NCI-H2029 treated with DMSO at 0.1 percent for 48 hours (cell line): ENCODE measurements around the gene SUSD6.
"Not testable (repeated sequence)": the region's sequence is repeated elsewhere in the genome, so short reads cannot be mapped to it uniquely, and the experiment has no call there.

ENCODE experiments used
- DNase-seq: peaks from one replicate; lab custom pipeline; 2025; lab: John Stamatoyannopoulos, UW

Gene SUSD6

DNA sequence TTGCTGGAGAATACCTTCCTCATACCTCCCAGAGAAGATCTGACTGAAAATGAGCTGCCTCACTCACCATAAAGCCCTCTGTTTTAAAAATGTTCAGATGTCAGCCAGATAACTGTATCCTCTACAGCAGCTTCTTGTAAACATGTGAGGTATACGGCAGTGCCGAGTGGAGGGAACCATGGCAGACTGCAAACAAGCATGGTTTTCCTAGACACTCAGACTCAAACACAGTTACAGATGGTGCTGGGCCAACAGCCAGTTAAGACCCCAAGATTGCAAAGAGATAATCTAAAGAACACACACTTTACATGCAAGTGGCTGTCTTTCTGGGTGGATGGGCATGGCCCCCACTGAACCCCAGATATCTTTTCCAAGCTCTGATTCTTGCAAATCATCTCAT, 20.1 kb upstream of the SUSD6 start:
- DNase-seq = no peak

DNA sequence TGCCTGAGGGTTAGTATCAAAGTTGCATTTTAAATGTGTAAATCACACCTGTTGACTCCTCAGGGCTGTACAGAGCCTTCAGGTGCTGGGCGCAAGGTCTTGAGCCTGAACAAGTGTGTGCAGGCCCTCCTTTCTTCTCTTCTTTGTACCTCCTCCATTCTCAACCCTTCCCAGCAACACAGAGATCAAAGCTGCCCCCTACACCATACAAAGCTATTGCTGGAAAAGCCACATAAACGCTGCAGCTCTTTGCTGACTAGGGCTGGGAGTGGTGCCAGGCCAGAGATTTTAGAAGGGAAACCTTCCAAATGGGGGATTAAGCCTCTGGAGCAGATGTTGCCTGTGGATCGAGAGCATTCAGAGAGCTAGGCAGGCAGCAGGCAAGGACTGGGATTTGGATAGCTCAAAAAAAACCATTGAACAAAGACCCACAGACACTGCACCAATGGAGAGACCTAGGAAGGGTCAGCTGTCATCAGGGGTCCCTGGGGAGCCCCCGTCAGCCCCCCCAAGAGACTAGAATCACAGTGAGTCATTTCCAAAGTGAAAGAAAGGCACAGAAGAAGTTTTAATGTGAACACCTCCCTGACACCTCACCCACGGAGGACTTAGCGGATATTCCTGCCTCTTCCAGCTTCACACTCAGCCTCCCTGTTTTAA, 18.2 kb upstream of the SUSD6 start:
- DNase-seq = no peak

DNA sequence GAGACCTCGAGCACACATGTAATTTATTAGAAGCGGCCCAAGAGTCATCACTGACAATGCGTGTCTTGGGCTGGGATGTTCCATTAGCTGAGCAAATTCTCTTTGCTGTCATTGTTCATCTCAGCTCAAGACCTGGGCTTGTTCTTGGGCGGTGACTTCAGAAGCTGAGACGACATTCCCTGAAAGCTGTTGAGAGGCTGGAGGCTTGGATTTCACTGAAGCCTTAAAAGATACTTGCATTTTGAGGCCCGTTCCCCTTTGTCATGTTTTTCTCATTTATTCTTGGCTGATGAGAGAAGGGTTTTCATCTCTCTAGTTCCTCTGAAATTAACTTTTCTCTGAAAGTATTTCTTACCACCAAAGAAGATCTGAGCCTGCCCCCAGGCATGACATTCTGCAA, 16.6 kb upstream of the SUSD6 start:
- DNase-seq = no peak

DNA sequence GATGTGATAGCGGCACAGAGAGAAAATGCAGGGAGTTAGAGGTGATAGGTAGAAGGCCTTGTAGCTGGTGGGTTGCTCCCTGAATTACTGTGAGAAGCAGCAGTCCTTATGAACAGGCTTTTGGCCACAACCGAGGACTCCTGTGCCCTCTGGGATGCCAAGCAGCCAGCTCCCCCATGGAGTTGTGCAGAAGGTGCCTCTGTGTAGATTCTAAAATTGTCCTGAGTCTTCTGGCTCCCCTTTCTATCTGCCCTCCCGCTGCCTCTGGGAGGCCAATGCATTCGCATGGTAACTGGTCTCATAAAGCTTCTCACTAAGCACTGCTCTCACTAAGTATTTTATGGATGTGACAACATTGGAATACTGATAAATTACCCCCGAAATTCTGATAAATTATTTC, 16.1 kb upstream of the SUSD6 start:
- no peak for DNase-seq

DNA sequence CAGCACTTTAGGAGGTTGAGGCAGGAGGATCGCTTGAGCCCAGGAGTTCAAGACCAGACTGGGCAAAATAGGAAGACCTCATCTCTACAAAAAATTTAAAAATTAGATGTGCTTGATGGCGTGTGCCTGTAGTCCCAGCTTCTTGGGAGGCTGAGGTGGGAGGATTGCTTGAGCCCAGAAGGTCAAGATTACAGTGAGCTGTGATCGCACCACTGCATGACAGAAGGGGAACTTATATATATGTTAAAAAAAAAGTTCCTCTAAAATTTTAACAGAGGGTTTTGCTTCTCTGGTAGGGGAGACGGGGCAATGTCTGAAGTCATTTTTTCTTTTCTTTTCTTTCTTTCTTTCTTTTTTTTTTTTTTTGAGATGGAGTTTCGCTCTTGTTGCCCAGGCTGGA, 12.0 kb upstream of the SUSD6 start:
- DNase-seq = not testable (repeated sequence)

DNA sequence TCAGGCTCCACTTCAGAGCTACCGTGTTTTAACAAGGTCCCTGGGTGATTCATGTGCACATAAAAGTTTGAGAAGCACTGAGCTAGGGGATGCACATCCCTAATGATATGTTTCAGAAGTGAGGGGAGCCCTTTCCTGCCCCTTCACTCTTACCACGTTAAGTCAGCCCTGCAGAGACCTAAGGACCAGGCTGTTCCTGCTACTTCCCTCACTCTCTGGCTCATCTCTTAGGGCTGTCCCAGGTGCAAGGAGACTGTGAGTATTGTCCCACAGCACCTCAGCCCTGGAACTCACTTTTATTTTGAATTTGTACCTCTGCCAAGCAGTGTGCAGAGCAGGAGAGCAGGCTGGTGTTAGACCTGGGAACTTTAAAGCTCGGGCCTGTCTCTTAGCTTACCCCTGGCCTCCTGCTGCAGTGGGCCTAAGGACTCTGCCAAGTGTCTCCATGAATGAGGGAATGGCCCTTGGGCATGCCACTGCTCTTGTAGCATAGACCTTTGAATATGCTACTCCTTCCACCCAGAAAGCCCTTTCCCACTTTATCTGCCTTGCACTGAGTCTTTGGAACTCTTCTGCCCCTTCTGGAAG, 11.0 kb upstream of the SUSD6 start:
- DNase-seq = no peak

DNA sequence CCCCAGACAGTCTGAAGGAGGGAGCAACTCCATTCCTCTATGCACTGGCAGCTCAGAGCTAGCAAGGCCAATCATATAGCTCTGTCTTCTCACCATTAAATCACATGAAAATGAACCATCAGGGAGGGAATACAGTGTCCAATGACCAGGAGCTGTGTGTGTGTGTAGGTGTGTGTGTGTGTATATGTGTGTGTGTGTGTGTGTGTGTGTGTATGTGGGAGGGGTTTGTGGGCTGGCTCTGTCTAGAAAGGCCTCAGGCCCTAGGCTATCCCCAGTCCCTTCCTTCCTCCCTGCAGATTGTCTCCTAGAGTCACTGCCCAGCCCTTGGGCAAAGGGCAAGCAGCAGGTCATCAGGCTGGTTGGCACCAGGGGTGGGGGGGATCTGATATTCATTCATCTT, 5.7 kb upstream of the SUSD6 start:
- DNase-seq = no peak

DNA sequence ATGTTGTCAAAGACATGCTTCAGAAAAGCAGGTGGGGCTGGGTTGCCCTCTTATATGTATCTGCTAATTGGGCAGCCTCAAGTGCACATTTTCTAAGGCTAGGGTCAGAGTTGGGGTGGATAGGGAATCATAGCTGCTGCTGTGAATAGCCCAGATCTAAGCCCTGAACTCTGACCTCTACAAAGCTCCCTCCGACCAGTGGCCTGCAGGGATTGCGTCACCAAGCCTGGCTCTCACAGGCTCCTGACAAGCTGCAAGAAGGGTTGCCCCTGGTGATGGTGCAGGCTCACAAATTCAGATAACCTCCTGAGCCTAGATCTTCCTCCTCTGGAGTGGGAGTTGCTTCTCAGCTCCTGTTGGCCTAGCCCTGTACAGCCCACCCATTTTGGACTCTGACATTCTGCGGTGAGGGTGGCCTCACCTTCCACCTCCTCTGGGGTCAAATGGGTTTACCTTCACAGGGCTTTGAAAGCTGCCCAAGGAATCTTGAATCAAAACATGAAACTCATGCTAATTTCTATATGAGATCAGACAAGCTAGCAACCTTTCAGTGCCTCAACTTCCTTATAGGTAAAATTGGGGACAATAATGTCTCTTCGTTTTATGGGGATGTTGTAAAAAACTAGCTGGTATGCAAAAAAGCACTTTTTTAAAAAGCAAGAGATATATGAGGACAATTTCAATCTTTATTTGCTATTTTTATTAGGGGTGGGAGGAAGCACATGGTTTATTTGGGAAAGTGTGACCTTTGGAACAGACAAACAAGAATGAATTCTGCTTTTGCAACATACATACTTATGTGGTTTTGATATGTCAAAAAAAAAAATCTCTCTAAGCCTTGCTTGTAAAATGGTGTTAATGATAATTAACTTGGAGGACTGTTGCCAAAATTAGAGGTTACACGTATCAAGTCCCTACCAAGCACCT, 4.9 kb upstream of the SUSD6 start:
- no peak for DNase-seq

DNA sequence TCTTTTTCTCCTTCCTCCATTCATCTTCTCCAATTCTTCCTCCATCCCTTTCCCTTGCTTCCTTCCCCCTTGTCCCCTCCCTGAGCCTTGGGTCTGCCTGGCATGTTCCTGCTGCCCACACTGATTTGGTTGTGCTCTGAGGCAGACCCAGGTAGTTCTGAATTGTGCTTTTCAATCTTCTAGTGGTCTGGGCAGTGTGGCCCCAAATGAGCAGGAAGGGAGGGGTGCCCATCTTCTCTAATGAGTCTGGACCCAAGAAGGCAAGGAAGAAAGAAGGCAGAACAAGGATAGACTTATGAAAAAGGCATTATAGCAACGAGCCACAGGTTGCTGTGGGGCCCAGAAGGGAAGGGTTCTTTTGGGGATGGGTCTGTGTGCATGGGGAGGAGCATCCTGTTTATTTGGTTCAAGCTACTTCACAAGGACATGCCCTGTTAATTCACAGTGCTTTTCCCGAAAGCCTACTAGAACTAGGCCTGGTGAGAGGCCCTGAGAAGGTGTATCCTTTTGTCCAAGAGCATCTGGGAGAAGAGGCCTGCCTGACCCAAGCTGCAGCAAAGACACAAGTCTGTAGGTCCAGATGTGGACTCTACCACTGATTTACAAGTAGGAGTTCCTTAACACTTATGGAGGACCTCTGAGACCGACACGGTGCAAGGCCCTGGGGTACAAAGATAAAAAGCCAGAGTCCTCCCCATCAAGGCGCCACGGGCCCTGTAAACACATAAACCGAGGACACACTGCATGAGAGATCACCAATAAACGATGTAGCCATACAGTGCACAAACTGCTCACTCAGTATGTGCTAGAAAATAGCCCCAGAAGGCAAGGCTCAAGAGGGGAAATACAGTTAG, 1.1 kb upstream of the SUSD6 start:
- no peak for DNase-seq

DNA sequence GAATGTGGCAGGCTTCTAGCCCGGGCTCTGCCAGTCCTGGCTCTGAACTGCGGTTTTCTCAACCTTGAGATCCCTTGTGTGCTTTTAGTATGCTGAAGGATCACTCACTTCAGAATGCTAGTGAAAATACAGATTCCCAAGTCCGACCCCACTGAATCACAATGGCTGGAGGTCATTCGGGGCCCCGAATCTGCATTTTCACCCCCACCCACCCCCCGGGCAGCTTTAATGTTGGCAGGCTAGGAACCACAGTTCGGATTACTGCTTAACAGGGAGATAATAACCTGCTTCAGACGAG, 573 bp upstream of the SUSD6 start:
- DNase-seq = no peak

DNA sequence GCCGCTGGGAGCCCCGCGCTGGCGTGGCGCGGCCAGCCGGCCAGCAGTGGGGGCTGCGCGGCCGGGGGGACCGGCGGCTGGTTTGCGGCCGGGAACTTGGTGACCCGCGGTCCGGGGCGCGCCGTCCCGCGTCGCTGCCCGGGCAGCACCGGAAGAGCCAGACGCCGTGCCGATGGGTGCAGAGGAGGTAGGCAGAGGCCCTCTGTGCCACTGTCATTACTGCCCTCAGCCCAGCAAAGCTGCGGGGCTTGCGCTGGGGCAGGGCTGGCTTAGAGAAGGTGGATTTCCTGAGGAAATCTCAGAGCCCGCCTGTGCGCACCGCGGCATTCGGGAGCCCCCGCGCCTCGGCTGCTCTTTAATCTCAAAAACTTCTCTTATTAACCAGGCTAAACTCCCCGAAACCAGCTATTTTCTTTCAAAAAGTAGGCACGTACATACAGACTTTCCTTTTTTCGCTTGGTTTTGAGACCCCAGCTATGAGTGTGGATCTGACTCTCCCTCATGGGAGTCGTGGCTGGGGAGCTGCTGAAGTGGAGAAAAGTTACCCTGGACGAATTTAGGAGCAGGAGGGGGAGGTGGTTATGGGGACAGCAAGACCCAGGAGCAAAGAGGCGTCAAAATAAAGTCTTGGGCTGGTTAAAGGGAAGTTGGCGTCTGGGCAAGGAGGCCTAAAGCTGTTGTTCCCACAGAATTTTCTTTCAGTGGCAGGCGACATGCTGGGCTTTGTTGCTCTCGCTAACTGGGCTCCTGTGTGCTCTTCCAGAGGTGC, 802 bp downstream of the SUSD6 start:
- DNase-seq = no peak

DNA sequence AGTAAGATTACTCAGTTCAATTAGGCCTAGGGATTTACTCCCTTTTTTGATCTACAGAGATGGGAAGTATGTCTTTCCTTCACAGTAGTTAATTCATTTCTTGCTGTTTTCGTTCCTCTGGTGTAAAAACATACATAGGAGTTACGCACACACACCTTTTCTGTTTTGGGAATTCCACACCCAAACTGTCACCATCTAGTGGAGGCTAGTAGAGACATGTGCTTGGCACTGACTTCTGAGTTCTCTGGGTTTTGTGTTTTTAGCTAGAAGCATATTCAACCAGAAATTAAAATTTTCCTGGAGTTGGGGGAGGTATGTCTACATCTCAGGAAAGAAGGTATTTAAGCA, 1.4 kb downstream of the SUSD6 start:
- DNase-seq = no peak

DNA sequence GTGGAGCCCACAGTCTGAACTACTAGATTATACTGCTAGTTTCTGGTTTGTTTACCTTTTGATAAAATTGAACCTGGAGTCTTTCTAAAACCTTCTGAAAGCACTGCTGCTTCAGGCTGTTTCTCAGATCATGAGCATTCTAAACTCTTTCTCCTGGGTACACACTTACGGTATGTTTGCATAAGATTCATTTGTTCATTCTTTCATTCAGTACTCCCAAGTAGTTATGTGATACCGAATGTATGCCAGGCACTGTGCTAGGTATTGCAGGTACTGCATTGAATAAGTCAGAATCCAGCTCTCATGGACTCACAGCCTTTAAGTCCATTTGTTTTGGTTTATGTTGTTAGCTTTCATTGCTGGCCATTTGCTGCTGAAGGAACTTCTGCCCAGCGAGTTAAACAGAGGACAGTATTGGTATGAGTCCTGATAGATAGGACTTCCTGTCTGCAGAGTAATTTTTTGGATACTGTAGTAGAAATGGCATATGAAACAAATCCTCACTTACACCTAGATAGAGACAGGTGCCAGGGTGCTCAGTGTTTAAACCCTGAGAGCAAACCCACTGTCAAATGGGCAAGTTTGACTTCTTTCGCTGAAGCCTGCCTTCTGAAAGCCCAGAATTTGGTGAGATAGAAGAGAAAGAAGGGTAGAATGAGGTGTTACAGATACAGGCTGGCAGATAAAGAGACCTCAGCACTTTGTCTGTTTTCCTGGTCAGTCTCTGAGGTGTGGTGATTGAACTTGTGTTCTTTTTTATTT, 2.1 kb downstream of the SUSD6 start:
- DNase-seq = no peak

DNA sequence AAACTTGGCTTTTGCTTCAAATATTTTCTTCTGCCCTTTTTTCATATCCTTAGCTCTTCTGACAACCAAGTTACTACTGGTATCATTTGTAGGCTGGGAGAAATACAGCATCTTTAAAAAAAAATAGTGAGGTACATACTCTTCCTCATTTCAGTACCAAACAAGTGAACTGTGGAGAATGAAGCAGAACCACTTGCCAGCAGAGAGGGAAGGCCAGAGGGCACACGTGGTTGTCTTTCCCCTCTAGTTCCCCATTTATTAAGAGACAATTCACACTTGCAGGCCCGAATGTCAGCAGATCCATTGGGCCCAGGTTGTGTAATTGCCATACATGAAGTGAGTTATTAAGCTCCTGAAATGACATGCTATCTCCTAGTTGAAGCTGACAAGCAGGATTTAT, 3.2 kb downstream of the SUSD6 start:
- no peak for DNase-seq

DNA sequence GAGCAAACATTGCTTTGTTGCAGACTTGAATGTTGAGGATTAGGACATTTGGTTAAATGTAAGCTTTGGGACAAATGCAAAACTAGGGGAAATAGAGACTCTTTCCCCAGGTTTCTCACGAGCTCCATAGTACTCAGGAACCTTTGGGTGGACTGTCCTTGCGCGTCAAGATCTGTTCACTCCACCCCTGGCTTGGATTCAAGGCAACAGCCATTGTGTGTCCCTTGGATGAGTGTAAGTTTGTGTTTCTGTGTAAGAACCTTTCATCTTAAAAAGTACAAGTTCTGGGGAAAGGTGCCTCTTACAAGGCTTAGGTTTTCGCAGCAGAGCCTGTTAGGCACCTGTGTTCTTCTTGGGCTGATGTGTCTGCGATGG, 3.7 kb downstream of the SUSD6 start:
- DNase-seq = no peak

DNA sequence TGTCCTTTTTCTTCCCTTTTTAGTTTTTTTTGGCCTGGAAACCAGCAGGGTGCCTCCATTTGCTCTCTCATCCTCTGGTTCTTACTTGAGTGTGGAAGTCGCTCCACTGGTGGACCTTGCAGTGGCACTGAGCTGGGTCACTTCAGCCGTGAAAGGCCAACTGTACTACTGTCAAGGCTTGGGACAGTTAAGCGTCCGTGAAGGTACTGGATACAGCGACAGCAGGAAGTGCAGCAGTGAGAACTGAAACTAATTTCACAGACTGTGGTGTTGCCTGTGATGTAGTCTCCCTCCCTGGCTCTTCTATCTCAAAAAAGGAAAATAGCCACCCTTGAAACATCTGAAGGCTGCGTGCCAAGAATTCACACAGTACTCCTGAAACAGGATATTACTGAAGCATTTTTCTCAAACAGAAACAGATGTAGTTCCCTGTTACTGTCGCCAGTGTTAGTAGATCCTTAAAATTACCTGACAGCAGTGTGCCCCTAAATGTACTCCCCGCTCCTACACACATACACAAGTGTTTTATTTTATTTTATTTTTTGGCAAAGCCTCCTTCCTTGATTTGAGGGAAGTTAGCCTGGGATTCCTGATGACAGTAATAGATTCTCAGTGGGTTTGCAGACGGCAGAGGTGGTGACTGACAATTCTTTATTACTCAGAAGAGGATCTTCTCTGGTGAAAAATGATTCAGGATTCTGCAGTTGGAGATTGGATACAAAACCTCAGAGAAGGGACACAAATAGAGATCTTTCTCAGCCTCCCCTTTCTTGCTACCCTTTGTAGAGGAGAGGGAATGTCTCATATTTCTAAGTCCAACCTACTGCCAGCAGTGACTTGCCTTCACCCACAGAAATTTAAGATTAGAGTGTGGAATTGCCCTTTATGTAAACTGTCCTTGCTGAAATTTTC, 4.4 kb downstream of the SUSD6 start:
- DNase-seq = peak; percentile 52

DNA sequence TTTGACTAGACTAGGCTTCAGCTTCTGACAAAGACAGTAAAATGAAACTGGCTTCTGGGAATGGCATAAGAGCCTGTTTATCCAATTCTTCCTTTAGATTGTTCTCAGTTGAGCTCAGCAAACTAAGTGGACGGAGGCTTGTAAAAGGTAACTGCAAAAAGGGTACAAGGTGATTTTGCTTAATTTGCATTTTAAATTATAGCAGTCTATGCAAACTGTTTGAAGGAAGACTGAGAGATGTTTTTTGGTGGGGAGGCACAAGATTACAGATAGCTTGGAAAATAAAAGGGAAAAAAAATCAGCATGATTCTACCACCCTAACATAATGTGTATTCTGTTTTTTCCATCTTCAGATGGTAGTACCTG, 5.0 kb downstream of the SUSD6 start:
- no peak for DNase-seq

DNA sequence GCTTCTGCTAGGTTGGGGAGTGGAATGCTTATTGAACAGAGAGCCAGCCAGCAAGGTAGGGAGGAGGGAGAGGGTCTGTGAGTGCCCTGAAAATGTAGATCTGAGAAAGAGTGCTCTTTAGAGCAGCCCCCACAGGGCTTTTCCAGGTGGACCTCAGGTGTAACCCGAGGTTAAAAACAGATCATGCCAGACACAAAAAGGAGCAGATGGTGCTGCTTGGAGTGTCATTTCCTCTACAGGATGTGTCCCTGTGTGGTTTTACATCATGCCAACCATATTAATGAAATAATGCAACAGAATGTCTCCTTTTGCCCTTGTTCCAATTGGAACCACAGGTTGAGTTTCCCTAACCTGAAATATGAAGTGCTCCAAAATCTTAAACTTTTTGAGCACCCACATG, 6.4 kb downstream of the SUSD6 start:
- no peak for DNase-seq

DNA sequence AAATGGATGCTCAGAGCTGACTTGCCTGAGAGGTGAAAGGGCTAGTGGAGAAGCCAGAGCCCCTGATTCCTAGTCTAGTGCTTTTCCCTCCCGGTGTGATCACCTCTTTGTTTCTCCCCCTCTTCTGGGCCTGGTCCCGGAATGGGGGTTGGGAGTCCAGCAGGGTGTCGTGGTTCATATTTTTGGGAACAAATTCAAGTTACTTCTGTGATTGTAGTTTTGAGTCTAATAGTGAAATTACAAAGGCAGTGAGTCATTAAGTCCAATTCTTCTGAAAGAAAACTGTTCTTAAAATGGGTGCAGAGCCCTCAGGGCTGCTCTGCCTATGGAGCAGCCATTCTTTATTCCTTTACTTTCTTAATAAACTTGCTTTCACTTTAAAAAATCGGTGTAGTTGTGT, 7.6 kb downstream of the SUSD6 start:
- DNase-seq = no peak

DNA sequence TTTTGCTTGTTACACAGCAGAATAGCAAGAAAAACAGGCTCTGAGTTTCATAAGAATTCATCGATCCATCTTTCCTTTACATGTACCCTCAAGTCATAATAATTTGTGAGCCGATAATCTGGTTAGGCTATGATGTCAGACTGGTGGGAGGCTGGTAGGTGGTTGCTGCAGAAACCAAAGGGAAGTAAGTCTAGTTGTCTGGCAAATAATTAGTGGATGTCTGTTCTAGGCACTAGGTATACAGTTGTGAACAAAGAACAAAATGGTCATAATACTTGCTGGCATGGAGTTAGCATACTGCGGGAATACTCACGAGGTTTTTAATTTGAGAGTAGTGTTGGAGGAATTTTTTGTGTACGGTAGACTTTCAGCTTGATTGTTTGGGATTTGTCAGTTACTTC, 8.8 kb downstream of the SUSD6 start:
- no peak for DNase-seq
